OCI-LY3 (cell line): ENCODE data around the gene RAB9A.

Source experiments
- H2AFZ ChIP-seq: fragments of 200-600, 300-600 bp; shearing (Covaris generic); 2 replicates; pipeline ENCODE4 v1.6.0; 2014; ENCODE audit warnings: antibody characterized with exemption, low read depth, low read length
- H3K27ac ChIP-seq: fragments of 200-600, 300-600 bp; sonication (generic); 2 replicates; pipeline ENCODE4 v1.5.1; 2014; ENCODE audit warnings: mild to moderate bottlenecking, low read length, moderate library complexity, mixed read lengths
- H3K27me3 ChIP-seq: fragments of 200-600, 300-600 bp; sonication (generic); 2 replicates; pipeline ENCODE4 v1.6.1; 2014; ENCODE audit warnings: low read depth, low read length, mixed read lengths
- H3K36me3 ChIP-seq: fragments of 200-600, 300-600 bp; sonication (generic); replicated peaks from 2 replicates; pipeline ENCODE3; 2014; ENCODE audit warnings: low read depth, low read length, mixed read lengths
- H3K4me1 ChIP-seq: fragments of 300-600, 200-600 bp; sonication (generic); 2 replicates; pipeline ENCODE4 v1.6.1; 2014; ENCODE audit warnings: low read length, mixed read lengths
- H3K4me2 ChIP-seq: fragments of 200-600, 300-600 bp; sonication (generic); 2 replicates; pipeline ENCODE4 v1.6.1; 2014; ENCODE audit warnings: low read length, mixed read lengths
- H3K4me3 ChIP-seq: fragments of 300-600, 200-600 bp; sonication (generic); 2 replicates; pipeline ENCODE4 v1.5.1; 2014; ENCODE audit warnings: antibody characterized with exemption, mild to moderate bottlenecking, low read length, moderate library complexity
- H3K79me2 ChIP-seq: fragments of 300-600, 200-600 bp; shearing (Covaris generic); 2 replicates; pipeline ENCODE4 v1.6.1; 2014; ENCODE audit warnings: mild to moderate bottlenecking, low read length, mixed read lengths
- H3K9ac ChIP-seq: fragments of 300-600, 200-600 bp; shearing (Covaris generic); 2 replicates; pipeline ENCODE4 v1.6.0; 2014; ENCODE audit warnings: mild to moderate bottlenecking, low read length, moderate library complexity
- H3K9me3 ChIP-seq: fragments of 200-600, 300-600 bp; shearing (Covaris generic); 2 replicates; pipeline ENCODE4 v1.6.1; 2014; ENCODE audit warnings: low read length, mixed read lengths; ENCODE audit not compliant: insufficient read depth
- H4K20me1 ChIP-seq: fragments of 200-600, 300-600 bp; sonication (generic); 2 replicates; pipeline ENCODE4 v1.6.1; 2016; ENCODE audit warnings: low read length, mixed read lengths; ENCODE audit not compliant: insufficient read depth
- CTCF ChIP-seq: fragments of 200-600, 300-600 bp; sonication (generic); IDR thresholded peaks from 2 replicates; pipeline ENCODE4 v1.5.1; 2014; ENCODE audit warnings: antibody characterized with exemption, low read length, low read depth
- EZH2phosphoT487 ChIP-seq: fragments of 200-600 bp; shearing (Covaris generic); IDR thresholded peaks from 2 replicates; pipeline ENCODE4 v1.6.1; 2018; ENCODE audit warnings: antibody characterized with exemption, mixed run types, low read depth

Gene RAB9A

GRCh38 chrX:13750204-13750603 lies 61.3 kb downstream of the RAB9A start:
- peak overlapping the region; percentile 93 for H3K27ac ChIP-seq
- no peaks in the 10 kb centered on the region for H4K20me1 ChIP-seq
- peak overlapping the region; percentile 12; the same call in 1 of the 2 replicates for H3K9ac ChIP-seq
- peaks cover 32% of the 10 kb centered on the region for H3K36me3 ChIP-seq
- no peak overlapping the region for H2AFZ ChIP-seq
- no peaks in the 10 kb centered on the region for H3K9me3 ChIP-seq
- TF ChIP-seq EZH2phosphoT487, result no peak
- TF ChIP-seq CTCF, result peak; percentile 68
- H3K4me1 ChIP-seq, result peaks cover 60% of the 10 kb centered on the region
- H3K4me2 ChIP-seq, result peak overlapping the region; percentile 38; the same call in 1 of the 2 replicates
- H3K4me3 ChIP-seq, result no peak overlapping the region
- H3K79me2 ChIP-seq, result no peaks in the 10 kb centered on the region
- no peaks in the 10 kb centered on the region for H3K27me3 ChIP-seq

- H3K79me2 ChIP-seq, result no peaks in the 10 kb centered on the region
- peaks cover 65% of the 10 kb centered on the region for H3K4me1 ChIP-seq
- no peak overlapping the region for H2AFZ ChIP-seq
- H3K27me3 ChIP-seq, result no peaks in the 10 kb centered on the region
- TF ChIP-seq CTCF (no peak), EZH2phosphoT487 (no peak)
- no peak overlapping the region for H3K4me3 ChIP-seq
- H4K20me1 ChIP-seq, result no peaks in the 10 kb centered on the region
- H3K27ac ChIP-seq, result peak overlapping the region; percentile 93
- peaks cover 27% of the 10 kb centered on the region for H3K36me3 ChIP-seq
- no peaks in the 10 kb centered on the region for H3K9me3 ChIP-seq
- peak overlapping the region; percentile 38 for H3K4me2 ChIP-seq
- peak overlapping the region; percentile 40; the same call in 1 of the 2 replicates for H3K9ac ChIP-seq
Measured at GRCh38 chrX:13750812-13751211, 61.9 kb downstream of the RAB9A start.

GRCh38 chrX:13752141-13752540 lies 63.2 kb downstream of the RAB9A start:
- no peak overlapping the region for H2AFZ ChIP-seq
- peaks cover 22% of the 10 kb centered on the region for H3K36me3 ChIP-seq
- H3K9ac ChIP-seq, result peak overlapping the region; percentile 45; the same call in 1 of the 2 replicates
- no peaks in the 10 kb centered on the region for H3K27me3 ChIP-seq
- no peaks in the 10 kb centered on the region for H3K9me3 ChIP-seq
- peak overlapping the region; percentile 93 for H3K27ac ChIP-seq
- peaks cover 64% of the 10 kb centered on the region for H3K4me1 ChIP-seq
- TF ChIP-seq CTCF, result no peak
- TF ChIP-seq EZH2phosphoT487, result no peak
- H3K4me2 ChIP-seq, result peak overlapping the region; percentile 66
- no peaks in the 10 kb centered on the region for H4K20me1 ChIP-seq
- H3K79me2 ChIP-seq, result no peaks in the 10 kb centered on the region
- peak overlapping the region; percentile 42; the same call in 1 of the 2 replicates for H3K4me3 ChIP-seq

- H3K4me2 ChIP-seq, result peak overlapping the region; percentile 66
- peak overlapping the region; percentile 49; the same call in 1 of the 2 replicates for H3K9ac ChIP-seq
Measured at GRCh38 chrX:13752646-13753045, 63.7 kb downstream of the RAB9A start.

More at GRCh38 chrX:13752646-13753045, 63.7 kb downstream of the RAB9A start:
- Histone ChIP-seq H3K36me3 (peaks cover 25% of the 10 kb centered on the region), H3K4me3 (peak overlapping the region; percentile 42; the same call in 1 of the 2 replicates), H3K4me1 (peaks cover 63% of the 10 kb centered on the region), H2AFZ (no peak overlapping the region), H3K27ac (peak overlapping the region; percentile 93), H3K27me3 (no peaks in the 10 kb centered on the region), H4K20me1 (no peaks in the 10 kb centered on the region), H3K9me3 (no peaks in the 10 kb centered on the region), H3K79me2 (no peaks in the 10 kb centered on the region)
- TF ChIP-seq CTCF (no peak), EZH2phosphoT487 (no peak)
